B cell (primary cell): Measurements from ENCODE around the gene ATAD3A.

ENCODE experiments used
- EZH2 ChIP-seq: IDR thresholded peaks from 2 replicates; pipeline ENCODE4 v1.6.1; 2012; ENCODE audit warnings: borderline replicate concordance, low read depth, mild to moderate bottlenecking, moderate library complexity, low read length; ENCODE audit not compliant: insufficient read depth, poor library complexity, severe bottlenecking
- TF ChIP-seq, protein P1 (sequence below): fragments of 200-600 bp; IDR thresholded peaks from one replicate; pipeline ENCODE4 v1.8.0; 2022; ENCODE audit warnings: antibody characterized with exemption, mild to moderate bottlenecking

DNA sequence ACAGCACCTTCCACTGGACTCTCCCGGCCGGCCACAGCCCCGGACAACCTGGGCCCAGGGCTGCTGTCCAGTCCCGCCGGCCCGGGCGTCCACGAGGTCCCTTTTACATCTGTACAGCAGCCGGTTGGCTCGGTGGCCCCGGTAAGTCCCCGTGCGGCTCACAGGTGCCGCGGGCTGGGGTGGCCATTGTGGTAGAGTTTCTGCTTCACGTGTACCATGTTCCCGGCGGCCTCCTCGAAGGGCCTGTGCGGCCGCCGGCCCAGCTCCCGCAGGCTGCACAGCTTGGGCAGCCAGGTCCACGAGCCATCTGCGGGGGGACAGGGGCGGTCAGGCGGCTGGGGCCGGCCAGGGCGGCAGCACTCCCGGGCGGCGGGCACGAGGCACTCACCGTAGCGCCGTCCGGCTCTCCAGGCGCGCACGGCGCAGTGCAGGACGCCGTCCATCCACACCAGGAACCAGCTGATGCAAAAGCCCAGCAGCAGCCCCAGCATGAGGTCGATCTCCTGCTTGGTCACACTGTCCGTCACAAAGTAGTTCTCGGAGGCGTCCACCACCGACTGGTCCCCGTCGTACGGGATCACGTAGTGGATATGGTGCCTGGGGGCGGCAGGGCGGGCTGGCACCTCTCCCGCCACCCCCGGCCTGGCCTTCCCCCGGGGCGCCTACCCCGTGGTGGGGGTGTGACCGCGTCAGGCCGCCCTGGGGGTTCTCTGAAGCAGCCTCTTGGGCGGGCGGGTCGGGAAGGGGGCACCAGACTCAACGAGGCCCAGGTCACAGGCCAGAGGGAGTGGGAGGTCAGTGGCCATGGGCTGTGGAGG lies 23.4 kb downstream of the ATAD3A start:
- TF ChIP-seq, protein P1, sequence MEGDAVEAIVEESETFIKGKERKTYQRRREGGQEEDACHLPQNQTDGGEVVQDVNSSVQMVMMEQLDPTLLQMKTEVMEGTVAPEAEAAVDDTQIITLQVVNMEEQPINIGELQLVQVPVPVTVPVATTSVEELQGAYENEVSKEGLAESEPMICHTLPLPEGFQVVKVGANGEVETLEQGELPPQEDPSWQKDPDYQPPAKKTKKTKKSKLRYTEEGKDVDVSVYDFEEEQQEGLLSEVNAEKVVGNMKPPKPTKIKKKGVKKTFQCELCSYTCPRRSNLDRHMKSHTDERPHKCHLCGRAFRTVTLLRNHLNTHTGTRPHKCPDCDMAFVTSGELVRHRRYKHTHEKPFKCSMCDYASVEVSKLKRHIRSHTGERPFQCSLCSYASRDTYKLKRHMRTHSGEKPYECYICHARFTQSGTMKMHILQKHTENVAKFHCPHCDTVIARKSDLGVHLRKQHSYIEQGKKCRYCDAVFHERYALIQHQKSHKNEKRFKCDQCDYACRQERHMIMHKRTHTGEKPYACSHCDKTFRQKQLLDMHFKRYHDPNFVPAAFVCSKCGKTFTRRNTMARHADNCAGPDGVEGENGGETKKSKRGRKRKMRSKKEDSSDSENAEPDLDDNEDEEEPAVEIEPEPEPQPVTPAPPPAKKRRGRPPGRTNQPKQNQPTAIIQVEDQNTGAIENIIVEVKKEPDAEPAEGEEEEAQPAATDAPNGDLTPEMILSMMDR = no peak
- no peak for TF ChIP-seq EZH2
